Liver (tissue), 9 donors: ENCODE data around the gene E2F3. TPM values are rescaled to one million over a fixed set of nuclear protein-coding genes. Genes with fewer than 3 reads are reported as not detected.

Source experiments
- DNase-seq: peaks from one replicate; pipeline ENCODE4 v3.0.0-alpha.2; 2017; ENCODE audit warnings: low spot score
- H3K27ac ChIP-seq, 2 donors: one replicate each; pipeline ENCODE4 v1.7.0; 2013; ENCODE audit warnings: inconsistent platforms in 2 of 2, low read length in 2 of 2, control low read depth in 1 of 2, low read depth in 1 of 2, mild to moderate bottlenecking in 1 of 2
- H3K27me3 ChIP-seq, 4 donors: one replicate each; pipeline versions ENCODE4 v1.6.1 to v1.7.0; 2013; ENCODE audit warnings: low read length in 3 of 4, inconsistent platforms in 1 of 4, mild to moderate bottlenecking in 1 of 4, moderate library complexity in 1 of 4; ENCODE audit not compliant: control insufficient read depth in 4 of 4, insufficient read depth in 4 of 4
- H3K36me3 ChIP-seq, 4 donors: one replicate each; pipeline versions ENCODE4 v1.6.1 to v1.7.0; 2013; ENCODE audit warnings: low read length in 3 of 4, mild to moderate bottlenecking in 3 of 4, low read depth in 1 of 4, moderate library complexity in 1 of 4; ENCODE audit not compliant: control insufficient read depth in 4 of 4, insufficient read depth in 3 of 4
- H3K4me1 ChIP-seq, 4 donors: one replicate each; pipeline versions ENCODE4 v1.6.1 to v1.7.0; 2013; ENCODE audit warnings: low read length in 3 of 4, mild to moderate bottlenecking in 3 of 4, moderate library complexity in 1 of 4; ENCODE audit not compliant: control insufficient read depth in 4 of 4, insufficient read depth in 4 of 4
- H3K4me3 ChIP-seq, 3 donors: one replicate each; pipeline versions ENCODE4 v1.6.1 to v1.7.0; 2013; ENCODE audit warnings: low read length in 3 of 3, control low read depth in 1 of 3, low read depth in 1 of 3, mild to moderate bottlenecking in 1 of 3
- H3K9ac ChIP-seq, 2 donors: one replicate each; pipeline ENCODE4 v1.7.0; 2013; ENCODE audit warnings: low read length in 2 of 2, mild to moderate bottlenecking in 2 of 2, moderate library complexity in 2 of 2, control low read depth in 1 of 2, low read depth in 1 of 2
- H3K9me3 ChIP-seq, 4 donors: one replicate each; pipeline versions ENCODE4 v1.6.1 to v1.7.0; 2013; ENCODE audit warnings: low read length in 3 of 4; ENCODE audit not compliant: control insufficient read depth in 4 of 4
- CTCF ChIP-seq: fragments of 150-350 bp; IDR thresholded peaks from 2 replicates; pipeline ENCODE4 v1.5.1; 2017; ENCODE audit warnings: improper control_type of control experiment, low read depth, low read length; ENCODE audit not compliant: missing input control
- FOXA1 ChIP-seq: IDR thresholded peaks from 2 replicates; pipeline ENCODE4 v1.6.1; 2016; ENCODE audit warnings: antibody characterized with exemption
- FOXA2 ChIP-seq: IDR thresholded peaks from 2 replicates; pipeline ENCODE4 v1.6.1; 2016; ENCODE audit warnings: antibody characterized with exemption
- GABPA ChIP-seq, 2 donors: IDR thresholded peaks in 1 of 2; conservative IDR thresholded peaks in 1 of 2; 2 replicates each; pipeline ENCODE4 v1.6.1; 2016; ENCODE audit warnings: antibody characterized with exemption in 2 of 2, mild to moderate bottlenecking in 1 of 2, moderate library complexity in 1 of 2
- HNF4A ChIP-seq, 2 donors: conservative IDR thresholded peaks; 2 replicates each; pipeline ENCODE4 v1.6.1; 2016; ENCODE audit warnings: antibody characterized with exemption in 2 of 2, mild to moderate bottlenecking in 2 of 2
- HNF4G ChIP-seq: IDR thresholded peaks from 2 replicates; pipeline ENCODE4 v1.6.1; 2016; ENCODE audit warnings: antibody characterized with exemption
- NR2F2 ChIP-seq: IDR thresholded peaks from 2 replicates; pipeline ENCODE4 v1.6.1; 2016; ENCODE audit warnings: antibody characterized with exemption
- REST ChIP-seq: IDR thresholded peaks from 2 replicates; pipeline ENCODE4 v1.6.1; 2016; ENCODE audit warnings: antibody characterized with exemption, mild to moderate bottlenecking
- RXRA ChIP-seq, 2 donors: IDR thresholded peaks; 2 replicates each; pipeline ENCODE4 v1.6.1; 2017 to 2018; ENCODE audit warnings: antibody characterized with exemption in 2 of 2, mild to moderate bottlenecking in 1 of 2
- TAF1 ChIP-seq: conservative IDR thresholded peaks from 2 replicates; pipeline ENCODE4 v1.6.1; 2016; ENCODE audit warnings: antibody characterized with exemption, mild to moderate bottlenecking
- YY1 ChIP-seq: IDR thresholded peaks from 2 replicates; pipeline ENCODE4 v1.6.1; 2016; ENCODE audit warnings: antibody characterized with exemption, mild to moderate bottlenecking
- WGBS: extraction: QIAGEN DNeasy Blood & Tissue Kit; methylation state at CpG from one replicate; pipeline ENCODE4 v1.1.7; 2013; 5-methylcytosine and 5-hydroxymethylcytosine counted together
- polyA plus RNA-seq, 2 donors: library from polyadenylated mRNA; stranded (reverse) in 1 of 2; unstranded in 1 of 2; fragments of 200-250 nt in 1 of 2; fragments of >200 nt in 1 of 2; fragmentation: Nextera tagmentation in 1 of 2; extraction: Ambion mirVana in 1 of 2; gene quantifications; one replicate each; pipeline versions ENCODE4 v1.2.1 to v1.2.3, GENCODE V29; 2013 to 2015
- total RNA-seq, 2 donors: library from RNA; depleted of rRNA; stranded (reverse); fragments of >200 nt; gene quantifications; one replicate each; pipeline ENCODE4 v1.2.3, GENCODE V29; 2014
- TF ChIP-seq, protein P1 (sequence below): IDR thresholded peaks from 2 replicates; pipeline ENCODE4 v1.6.1; 2016; ENCODE audit warnings: antibody characterized with exemption
- TF ChIP-seq, protein P2 (sequence below): IDR thresholded peaks from 2 replicates; pipeline ENCODE4 v1.6.1; 2016; ENCODE audit warnings: antibody characterized with exemption
- TF ChIP-seq, protein P3 (sequence below): IDR thresholded peaks from 2 replicates; pipeline ENCODE4 v1.6.1; 2016; ENCODE audit warnings: antibody characterized with exemption
- donor health status: healthy.
- donor health status: healthy.
- donor health status: healthy.
- donor health status: healthy.
- donor health status: healthy.

Gene E2F3
- total and polyA plus RNA-seq, 4 donors, result 1.4 to 5.0 (median 1.9) TPM

GRCh38 chr6:20448828-20449227 lies 47.1 kb downstream of the E2F3 start (continued):
- TF ChIP-seq REST (peak; percentile 34), TAF1 (no peak), GABPA (IDR thresholded peaks at IDR 0.05 in 1 of 2, conservative IDR thresholded peaks at IDR 0.05 in 1 of 2) (no peak)
- TF ChIP-seq, protein P1, sequence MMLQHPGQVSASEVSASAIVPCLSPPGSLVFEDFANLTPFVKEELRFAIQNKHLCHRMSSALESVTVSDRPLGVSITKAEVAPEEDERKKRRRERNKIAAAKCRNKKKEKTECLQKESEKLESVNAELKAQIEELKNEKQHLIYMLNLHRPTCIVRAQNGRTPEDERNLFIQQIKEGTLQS, result no peak

- no peak for DNase-seq
- Histone ChIP-seq H3K9ac (no peak overlapping the region), H3K4me3 (no peak overlapping the region), H3K9me3 (no peaks in the 10 kb centered on the region), H3K27ac (no peak overlapping the region), H3K27me3 (no peaks in the 10 kb centered on the region), H3K36me3 (peaks cover 0 to 1% (median 0%) of the 10 kb centered on the region in 4 donors), H3K4me1 (peaks cover 3 to 14% (median 11%) of the 10 kb centered on the region in 4 donors)
- TF ChIP-seq CTCF, result no peak
- no peak for TF ChIP-seq REST
- TF ChIP-seq YY1, result no peak
- 90% methylated on average over 4 of the region's 4 CpGs for WGBS
Observed at GRCh38 chr6:20454204-20454824, 52.6 kb downstream of the E2F3 start.

DNA sequence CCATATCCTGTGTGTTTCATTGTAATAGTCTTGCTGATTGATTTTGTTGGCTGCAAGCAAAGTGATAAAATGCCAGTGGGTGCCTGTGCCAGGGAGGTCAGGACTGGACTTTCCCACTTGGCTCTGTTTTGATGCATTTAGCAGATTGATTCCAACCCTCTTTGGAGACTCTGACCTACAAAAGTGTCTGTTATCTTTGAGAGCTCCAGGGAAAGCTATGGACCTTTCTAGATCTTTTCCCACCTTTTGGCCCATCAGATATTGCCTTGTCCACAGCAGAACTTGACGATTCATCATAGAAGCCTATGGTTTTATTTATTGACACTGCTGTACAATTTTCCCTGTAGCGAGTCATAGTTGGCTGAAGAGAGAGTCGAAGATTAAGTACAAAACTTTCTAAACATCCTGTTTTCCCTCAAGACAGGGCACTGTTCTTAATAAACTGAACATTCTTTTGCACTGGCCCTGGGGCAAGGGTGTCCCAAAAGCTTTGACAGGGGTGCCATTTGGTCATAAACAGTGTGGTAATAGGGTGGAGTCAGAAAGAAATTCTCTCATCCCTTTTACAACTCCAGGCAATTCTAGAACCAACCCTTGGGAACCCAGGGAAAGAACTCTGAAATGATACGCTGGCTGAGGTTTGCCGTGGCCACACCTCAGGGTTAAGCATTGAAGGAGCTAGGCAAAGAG lies 53.7 kb downstream of the E2F3 start:
- no peak overlapping the region for H3K4me3 ChIP-seq
- H3K9me3 ChIP-seq, result no peaks in the 10 kb centered on the region
- H3K27me3 ChIP-seq, result no peaks in the 10 kb centered on the region
- peak overlapping the region in 1 of 2 donors; percentile 28 for H3K27ac ChIP-seq
- peaks cover 0 to 1% (median 0%) of the 10 kb centered on the region in 4 donors for H3K36me3 ChIP-seq
- DNase-seq, result no peak
- H3K4me1 ChIP-seq, result peaks cover 3 to 14% (median 11%) of the 10 kb centered on the region in 4 donors
- WGBS, result 52% methylated on average over 5 of the region's 5 CpGs
- H3K9ac ChIP-seq, result no peak overlapping the region
- TF ChIP-seq RXRA (IDR thresholded peaks at IDR 0.05), result peak; percentile 48 to 73
- TF ChIP-seq NR2F2, result no peak
- TF ChIP-seq FOXA1, result no peak
- TF ChIP-seq FOXA2, result no peak
- TF ChIP-seq, protein P2, sequence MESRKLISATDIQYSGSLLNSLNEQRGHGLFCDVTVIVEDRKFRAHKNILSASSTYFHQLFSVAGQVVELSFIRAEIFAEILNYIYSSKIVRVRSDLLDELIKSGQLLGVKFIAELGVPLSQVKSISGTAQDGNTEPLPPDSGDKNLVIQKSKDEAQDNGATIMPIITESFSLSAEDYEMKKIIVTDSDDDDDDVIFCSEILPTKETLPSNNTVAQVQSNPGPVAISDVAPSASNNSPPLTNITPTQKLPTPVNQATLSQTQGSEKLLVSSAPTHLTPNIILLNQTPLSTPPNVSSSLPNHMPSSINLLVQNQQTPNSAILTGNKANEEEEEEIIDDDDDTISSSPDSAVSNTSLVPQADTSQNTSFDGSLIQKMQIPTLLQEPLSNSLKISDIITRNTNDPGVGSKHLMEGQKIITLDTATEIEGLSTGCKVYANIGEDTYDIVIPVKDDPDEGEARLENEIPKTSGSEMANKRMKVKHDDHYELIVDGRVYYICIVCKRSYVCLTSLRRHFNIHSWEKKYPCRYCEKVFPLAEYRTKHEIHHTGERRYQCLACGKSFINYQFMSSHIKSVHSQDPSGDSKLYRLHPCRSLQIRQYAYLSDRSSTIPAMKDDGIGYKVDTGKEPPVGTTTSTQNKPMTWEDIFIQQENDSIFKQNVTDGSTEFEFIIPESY, result peak; percentile 44
- TF ChIP-seq CTCF, result no peak
- TF ChIP-seq, protein P3, sequence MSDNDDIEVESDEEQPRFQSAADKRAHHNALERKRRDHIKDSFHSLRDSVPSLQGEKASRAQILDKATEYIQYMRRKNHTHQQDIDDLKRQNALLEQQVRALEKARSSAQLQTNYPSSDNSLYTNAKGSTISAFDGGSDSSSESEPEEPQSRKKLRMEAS, result peak; percentile 56
- peak; percentile 84 to 85 for TF ChIP-seq HNF4A (conservative IDR thresholded peaks at IDR 0.05)
- peak; percentile 60 for TF ChIP-seq HNF4G
